ENCODE data around the gene RAB7B.
"Not testable (repeated sequence)": the region's sequence is repeated elsewhere in the genome, so short reads cannot be mapped to it uniquely, and the experiment has no call there.

RAB7B gene, protein sequence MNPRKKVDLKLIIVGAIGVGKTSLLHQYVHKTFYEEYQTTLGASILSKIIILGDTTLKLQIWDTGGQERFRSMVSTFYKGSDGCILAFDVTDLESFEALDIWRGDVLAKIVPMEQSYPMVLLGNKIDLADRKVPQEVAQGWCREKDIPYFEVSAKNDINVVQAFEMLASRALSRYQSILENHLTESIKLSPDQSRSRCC

DNA sequence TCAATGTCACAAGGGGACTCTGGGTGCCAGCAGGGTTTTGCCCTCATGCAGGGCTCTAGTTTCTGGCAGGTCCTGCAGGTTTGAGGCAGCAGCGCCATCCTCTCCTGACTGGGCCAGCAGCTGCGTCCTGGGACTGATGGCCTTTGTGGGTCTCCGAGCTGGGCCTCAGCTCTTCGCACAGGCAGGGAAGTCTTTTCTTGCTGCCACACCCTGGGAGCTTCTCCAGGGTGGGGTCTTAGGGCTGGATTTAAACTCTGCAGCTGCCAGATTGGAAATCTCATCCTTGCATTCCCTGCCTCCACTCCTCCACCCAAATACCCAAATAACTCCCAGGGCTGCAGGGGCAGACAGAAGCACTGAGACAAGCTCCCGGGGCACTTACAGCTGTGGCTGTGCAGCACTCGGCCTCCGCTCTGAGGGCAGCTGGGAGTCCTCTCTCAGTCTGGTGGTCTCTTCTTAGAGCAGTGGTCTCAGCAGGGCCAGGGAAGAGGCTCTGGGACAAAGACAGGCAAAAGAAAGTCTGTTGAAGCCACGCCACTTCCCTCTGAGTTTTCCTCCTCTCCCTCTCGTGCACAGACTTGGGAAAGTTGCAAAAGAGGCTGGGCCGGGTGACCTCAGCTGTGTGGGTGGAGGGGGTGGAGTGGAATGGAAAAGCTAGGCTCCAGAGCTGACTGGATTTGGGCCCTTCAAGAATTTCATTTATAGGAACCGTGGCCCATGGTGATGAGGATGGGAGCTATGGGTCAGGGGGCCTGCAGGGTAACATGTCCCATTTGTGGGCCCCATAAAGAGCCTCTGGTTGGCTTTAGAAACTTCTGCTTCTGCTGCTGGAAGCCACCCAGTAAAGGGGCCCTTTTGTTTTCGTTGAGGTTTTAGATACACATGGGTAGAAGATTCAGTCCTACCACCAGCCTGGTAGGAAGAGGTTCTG is at the start of gene RAB7B:
TSS of gene RAB7B (minus strand) at position 525 of the 931 bp plus-strand sequence. CDS start 9,260 bp downstream, outside the sequence.
- DNase-seq, result peak; percentile 72

GRCh38 chr1:206052231-206052865 is 49.2 kb upstream of the RAB7B start:
- DNase-seq, result not testable (repeated sequence)

DNA sequence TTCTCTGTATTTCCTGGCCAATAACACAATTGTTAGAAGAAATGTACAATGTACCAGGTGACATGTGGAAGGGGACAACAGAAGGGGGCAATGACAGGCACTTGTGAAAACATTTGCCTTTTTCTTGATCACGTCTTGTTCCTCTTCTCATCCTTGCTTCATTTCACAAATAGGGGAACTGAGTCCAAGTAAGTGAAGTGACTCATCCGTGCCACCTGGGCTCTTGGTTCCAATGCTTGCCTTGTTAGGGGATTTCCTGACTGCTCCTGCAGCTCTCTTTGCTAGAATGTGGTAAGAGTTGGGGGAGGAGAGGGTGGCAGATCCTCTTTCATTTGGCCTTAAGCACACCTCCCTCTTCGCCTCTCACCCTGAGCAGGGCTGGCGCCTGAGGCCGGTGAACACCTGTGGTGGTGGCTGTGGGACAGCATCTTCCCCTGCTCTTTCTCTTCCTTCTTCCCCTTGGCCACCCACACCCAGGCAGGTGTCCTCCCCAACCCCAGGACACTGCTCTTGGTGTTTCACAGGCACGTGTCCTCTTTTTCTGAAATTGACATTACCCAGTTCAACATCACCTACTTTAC is 47.5 kb upstream of the RAB7B start:
- DNase-seq, result no peak

DNA sequence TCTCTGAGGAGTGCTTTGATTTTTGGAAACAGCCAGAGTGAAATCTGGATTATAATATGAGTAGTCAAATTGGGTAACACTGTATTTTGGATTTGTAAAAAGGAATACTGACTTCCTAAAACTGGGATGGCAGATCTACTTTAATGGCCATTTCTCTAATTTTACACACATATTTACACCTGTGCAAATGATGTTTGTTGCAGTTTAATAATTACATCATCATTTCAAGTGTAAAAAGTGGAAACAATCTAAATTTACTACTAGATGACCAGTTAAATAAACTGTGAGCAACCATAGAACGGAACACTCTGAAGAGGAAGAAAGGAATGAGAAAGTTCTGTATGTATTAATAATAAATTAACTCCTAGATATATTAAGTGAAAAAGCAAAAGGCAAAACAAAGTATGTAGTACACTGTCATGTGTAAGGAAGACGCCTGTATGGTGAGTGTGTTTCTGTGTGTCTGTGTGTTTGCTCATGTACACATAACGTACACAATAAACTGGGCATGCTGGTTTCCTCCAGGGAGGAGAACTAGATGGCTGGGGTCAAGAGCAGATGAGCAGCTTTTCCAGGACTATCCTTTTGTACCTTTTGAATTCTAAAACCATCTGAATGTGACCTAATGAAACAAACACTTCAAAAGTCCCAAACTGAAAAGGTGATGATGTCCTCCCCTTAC is 46.9 kb upstream of the RAB7B start:
- DNase-seq, result no peak

DNA sequence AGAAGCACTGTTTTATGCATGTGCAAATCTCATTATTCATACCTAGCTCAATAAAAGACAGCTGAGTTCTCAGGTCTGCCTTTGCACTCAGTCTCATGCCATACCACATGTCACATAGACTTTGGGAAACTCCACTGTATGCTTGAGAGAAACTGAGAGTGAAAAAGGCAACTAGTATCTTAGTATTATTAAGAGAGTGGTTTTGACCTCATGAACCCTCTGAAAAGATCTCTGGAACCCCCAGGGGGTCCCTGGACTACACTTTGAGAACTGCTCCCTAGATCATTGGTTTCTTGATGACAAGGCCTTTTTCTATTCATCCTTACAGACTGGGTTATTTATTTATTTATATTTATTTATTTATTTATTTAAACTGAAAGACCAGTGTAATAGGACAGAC is 46.1 kb upstream of the RAB7B start:
- DNase-seq, result no peak

- DNase-seq, result no peak
Measured at GRCh38 chr1:206048582-206048981, 45.4 kb upstream of the RAB7B start.

DNA sequence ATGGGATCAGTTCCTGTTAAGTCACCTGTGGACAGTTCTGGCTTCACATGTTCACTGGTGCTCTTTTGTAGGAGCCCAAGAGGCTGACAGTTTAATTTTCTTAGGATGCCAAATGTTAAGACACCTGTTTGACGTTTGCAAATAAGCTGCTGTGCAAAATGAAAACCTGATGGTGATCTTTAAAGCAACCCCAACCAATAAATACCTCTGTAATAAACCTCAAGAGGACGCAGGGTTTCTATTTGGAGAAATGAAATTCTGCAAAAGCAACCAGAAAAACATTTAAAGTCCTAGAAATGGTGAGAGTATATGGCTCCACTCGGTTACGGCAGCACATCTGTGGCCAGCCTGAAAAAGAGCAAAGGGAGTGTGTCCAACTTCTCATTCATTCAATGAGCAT is 44.1 kb upstream of the RAB7B start:
- DNase-seq, result no peak

DNA sequence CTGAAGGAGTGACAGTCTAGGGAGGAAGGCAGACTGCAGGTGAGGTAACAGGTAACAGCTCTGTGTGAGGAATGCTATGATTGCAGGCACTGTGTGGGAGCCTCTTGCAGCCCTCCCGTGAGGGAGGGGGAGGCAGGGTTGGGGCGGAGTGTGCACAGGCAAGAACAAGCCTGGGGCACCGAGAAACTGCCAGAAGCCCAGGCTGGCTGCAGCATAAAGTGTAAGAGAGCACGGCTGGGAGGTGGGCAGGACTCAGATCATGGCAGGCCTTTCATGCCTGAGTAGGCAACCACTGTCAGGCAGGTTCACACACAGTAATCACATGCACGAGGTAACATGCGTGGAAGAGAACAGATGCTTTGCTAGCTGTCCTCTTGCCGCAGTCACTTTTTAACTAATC is 38.4 kb upstream of the RAB7B start:
- DNase-seq, result no peak

- no peak for DNase-seq
Measured at GRCh38 chr1:206040328-206040727, 37.1 kb upstream of the RAB7B start.

DNA sequence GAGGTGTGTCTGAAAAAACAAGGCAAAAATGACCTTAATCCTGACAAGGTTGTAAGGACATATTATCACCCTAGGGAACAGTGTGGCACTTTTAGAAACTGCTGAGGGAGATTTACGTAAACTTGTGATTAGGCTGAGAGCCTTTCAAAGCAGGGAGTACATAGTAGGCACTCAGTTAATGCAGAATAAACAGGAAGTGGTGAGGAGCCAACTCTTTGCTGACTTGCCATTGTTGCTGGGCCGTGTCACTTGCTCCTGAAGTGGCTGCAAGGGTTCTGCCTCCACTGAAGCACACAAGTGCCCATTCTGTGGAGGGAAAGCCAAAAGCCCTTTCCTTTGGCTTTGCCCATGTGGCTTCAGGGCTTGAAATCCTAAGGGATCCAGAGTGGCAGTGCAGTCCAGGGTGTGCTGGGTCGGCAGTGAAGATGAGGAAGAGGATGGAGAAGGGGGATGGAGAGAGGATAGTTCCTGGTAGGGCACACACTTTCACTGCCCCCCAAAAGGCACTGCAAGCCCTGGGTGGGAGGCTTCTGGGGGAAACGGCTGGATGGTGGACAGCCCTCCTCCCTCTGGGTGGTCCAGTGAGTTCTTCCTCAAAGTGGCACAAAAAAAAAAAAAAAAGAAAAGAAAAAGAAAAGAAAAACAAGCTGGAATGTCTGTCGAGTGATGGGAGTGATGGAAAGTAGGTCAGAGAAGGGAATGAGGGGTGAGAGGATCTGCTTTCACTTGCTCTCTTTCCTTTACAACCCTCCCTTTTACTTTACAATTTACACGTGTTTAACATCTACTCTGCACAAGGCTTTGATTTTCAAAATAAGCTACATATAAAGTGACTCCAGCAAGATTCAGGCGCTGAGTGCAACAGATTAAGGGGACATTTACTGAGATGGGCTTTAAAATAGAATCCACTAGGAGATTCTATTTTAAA is 36.1 kb upstream of the RAB7B start:
- no peak for DNase-seq

GRCh38 chr1:206037581-206037980 is 34.4 kb upstream of the RAB7B start:
- no peak for DNase-seq

GRCh38 chr1:206036663-206037455 is 33.7 kb upstream of the RAB7B start:
- DNase-seq, result no peak

- no peak for DNase-seq
Measured at GRCh38 chr1:206035027-206035426, 31.8 kb upstream of the RAB7B start.

GRCh38 chr1:206032380-206033140 is 29.4 kb upstream of the RAB7B start:
- DNase-seq, result no peak

- DNase-seq, result peak; percentile 63
Measured at GRCh38 chr1:206030714-206031113, 27.5 kb upstream of the RAB7B start.

- no peak for DNase-seq
Measured at GRCh38 chr1:206030191-206030590, 27.0 kb upstream of the RAB7B start.

DNA sequence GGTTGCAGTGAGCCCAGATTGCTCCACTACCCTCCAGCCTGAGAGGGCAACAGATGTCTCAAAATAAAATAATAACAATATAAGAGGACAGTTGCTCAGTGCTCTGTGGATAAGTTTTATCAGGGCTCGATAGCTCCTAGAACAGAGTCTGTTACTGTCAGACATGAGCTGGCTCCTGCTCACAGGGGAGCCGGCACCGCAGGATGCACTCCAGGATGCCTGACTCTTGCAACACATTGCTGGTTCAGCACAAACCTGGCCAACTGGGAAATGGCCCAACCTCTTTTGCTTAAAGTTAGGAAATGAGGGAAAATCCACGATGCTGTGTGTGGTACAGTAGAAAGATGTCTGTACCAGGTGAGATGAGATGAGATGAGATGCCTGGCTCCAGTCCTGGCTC is 26.3 kb upstream of the RAB7B start:
- DNase-seq, result peak; percentile 40

GRCh38 chr1:206025283-206025820 is 22.2 kb upstream of the RAB7B start:
- no peak for DNase-seq

DNA sequence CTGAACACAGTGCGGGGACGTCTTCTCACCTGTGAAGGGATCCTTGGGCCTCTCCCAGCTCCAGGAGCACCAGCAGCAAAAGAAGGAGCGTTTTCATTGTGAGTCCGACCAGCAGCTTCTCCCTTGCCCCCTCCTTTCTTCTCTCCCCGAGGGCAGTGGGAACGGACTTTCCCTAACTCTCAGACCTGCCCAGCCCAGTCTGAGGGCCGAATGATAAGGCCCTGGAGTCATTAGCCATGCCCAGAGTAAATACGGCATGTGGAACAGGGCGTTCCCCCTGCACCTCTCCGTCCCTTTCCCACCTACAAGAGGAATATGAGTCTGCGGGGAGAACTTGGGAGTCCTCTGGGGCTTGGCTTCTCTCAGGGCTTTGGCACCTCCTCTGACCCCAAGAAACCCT is 20.5 kb upstream of the RAB7B start, which contains the start of gene CTSE:
TSS of gene CTSE (minus strand) at position 201 of the 400 bp plus-strand sequence. CDS start at position 97, 104 bp downstream.
- no peak for DNase-seq

DNA sequence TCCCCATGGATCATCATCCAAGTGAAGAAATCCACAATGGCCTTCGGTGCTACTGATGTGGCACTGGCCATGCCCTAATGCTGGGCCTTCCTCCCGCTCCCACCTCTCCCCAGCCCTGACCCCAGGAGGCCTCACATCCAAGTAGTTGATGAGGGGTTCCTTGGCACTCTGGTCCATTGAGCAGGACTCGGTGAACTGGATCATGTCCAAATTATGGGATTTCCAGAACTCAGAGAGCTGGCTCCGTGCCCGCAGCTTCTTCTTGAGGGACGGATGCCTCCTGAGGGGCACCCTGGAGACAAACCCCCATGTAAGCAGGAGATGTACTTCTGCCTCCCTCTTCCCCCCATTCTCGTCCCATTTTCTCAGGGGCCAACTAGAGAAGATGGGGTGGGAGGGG is 19.6 kb upstream of the RAB7B start:
- no peak for DNase-seq

All from fibroblast of skin of right biceps (primary cell).